ENCODE data around the gene STX17.
"Not testable (repeated sequence)": the region's sequence is repeated elsewhere in the genome, so short reads cannot be mapped to it uniquely, and the experiment has no call there.

STX17 gene

GRCh38 chr9:99906403-99907207 is at the start of gene STX17:
STX17 (plus strand) TSS chr9:99906654; CDS start chr9:99915240, 8,586 bp downstream.
- in situ Hi-C loops (cut with MboI; ENCODE audit: low pct_unique_long_range_greater_than_20kb, low sequenced_read_pairs): no loop called here
- peak; percentile 84 for DNase-seq

- DNase-seq; in situ Hi-C loops (cut with MboI; ENCODE audit: low pct_unique_long_range_greater_than_20kb, low sequenced_read_pairs): not testable (repeated sequence)
These were observed 48.9 kb upstream of the STX17 start for GRCh38 chr9:99857576-99857975.

GRCh38 chr9:99858087-99858486 is 48.4 kb upstream of the STX17 start:
- DNase-seq: no peak
- in situ Hi-C loops (cut with MboI; ENCODE audit: low pct_unique_long_range_greater_than_20kb, low sequenced_read_pairs): no loop called here

GRCh38 chr9:99859243-99859980 is 47.0 kb upstream of the STX17 start:
- DNase-seq: no peak
- in situ Hi-C loops (cut with MboI; ENCODE audit: low pct_unique_long_range_greater_than_20kb, low sequenced_read_pairs): no loop called here

- DNase-seq: no peak
These were observed 46.2 kb upstream of the STX17 start for GRCh38 chr9:99860266-99860665.

GRCh38 chr9:99863955-99864354 is 42.5 kb upstream of the STX17 start:
- DNase-seq: no peak
- in situ Hi-C loops (cut with MboI; ENCODE audit: low pct_unique_long_range_greater_than_20kb, low sequenced_read_pairs): no loop called here

More at GRCh38 chr9:99860266-99860665, 46.2 kb upstream of the STX17 start:
- in situ Hi-C loops (cut with MboI; ENCODE audit: low pct_unique_long_range_greater_than_20kb, low sequenced_read_pairs): no loop called here

- in situ Hi-C loops (cut with MboI; ENCODE audit: low pct_unique_long_range_greater_than_20kb, low sequenced_read_pairs): no loop called here
- DNase-seq: no peak
These were observed 40.1 kb upstream of the STX17 start for GRCh38 chr9:99866398-99866797.

GRCh38 chr9:99867536-99867935 is 38.9 kb upstream of the STX17 start:
- no peak for DNase-seq
- in situ Hi-C loops (cut with MboI; ENCODE audit: low pct_unique_long_range_greater_than_20kb, low sequenced_read_pairs): no loop called here

- in situ Hi-C loops (cut with MboI; ENCODE audit: low pct_unique_long_range_greater_than_20kb, low sequenced_read_pairs): no loop called here
- no peak for DNase-seq
These were observed 38.5 kb upstream of the STX17 start for GRCh38 chr9:99867968-99868367.

GRCh38 chr9:99868845-99869244 is 37.6 kb upstream of the STX17 start:
- DNase-seq: no peak
- in situ Hi-C loops (cut with MboI; ENCODE audit: low pct_unique_long_range_greater_than_20kb, low sequenced_read_pairs): no loop called here

- in situ Hi-C loops (cut with MboI; ENCODE audit: low pct_unique_long_range_greater_than_20kb, low sequenced_read_pairs): no loop called here
- DNase-seq: no peak
These were observed 36.3 kb upstream of the STX17 start for GRCh38 chr9:99870126-99870525.

GRCh38 chr9:99873531-99873930 is 32.9 kb upstream of the STX17 start:
- no peak for DNase-seq
- in situ Hi-C loops (cut with MboI; ENCODE audit: low pct_unique_long_range_greater_than_20kb, low sequenced_read_pairs): no loop called here

- DNase-seq: no peak
- in situ Hi-C loops (cut with MboI; ENCODE audit: low pct_unique_long_range_greater_than_20kb, low sequenced_read_pairs): no loop called here
These were observed 32.4 kb upstream of the STX17 start for GRCh38 chr9:99873943-99874584.

- peak; percentile 22 for DNase-seq
- in situ Hi-C loops (cut with MboI; ENCODE audit: low pct_unique_long_range_greater_than_20kb, low sequenced_read_pairs): no loop called here
These were observed 30.3 kb upstream of the STX17 start for GRCh38 chr9:99876190-99876589.

GRCh38 chr9:99878651-99879050 is 27.8 kb upstream of the STX17 start:
- in situ Hi-C loops (cut with MboI; ENCODE audit: low pct_unique_long_range_greater_than_20kb, low sequenced_read_pairs): no loop called here
- no peak for DNase-seq

GRCh38 chr9:99881769-99882168 is 24.7 kb upstream of the STX17 start:
- DNase-seq: no peak
- in situ Hi-C loops (cut with MboI; ENCODE audit: low pct_unique_long_range_greater_than_20kb, low sequenced_read_pairs): no loop called here

GRCh38 chr9:99885747-99886146 is 20.7 kb upstream of the STX17 start:
- DNase-seq: peak; percentile 28
- in situ Hi-C loops (cut with MboI; ENCODE audit: low pct_unique_long_range_greater_than_20kb, low sequenced_read_pairs): no loop called here

- in situ Hi-C loops (cut with MboI; ENCODE audit: low pct_unique_long_range_greater_than_20kb, low sequenced_read_pairs): no loop called here
- no peak for DNase-seq
These were observed 17.3 kb upstream of the STX17 start for GRCh38 chr9:99889120-99889519.

GRCh38 chr9:99894826-99895225 is 11.6 kb upstream of the STX17 start:
- in situ Hi-C loops (cut with MboI; ENCODE audit: low pct_unique_long_range_greater_than_20kb, low sequenced_read_pairs): no loop called here
- DNase-seq: no peak

GRCh38 chr9:99895510-99895909 is 10.9 kb upstream of the STX17 start:
- in situ Hi-C loops (cut with MboI; ENCODE audit: low pct_unique_long_range_greater_than_20kb, low sequenced_read_pairs): no loop called here
- no peak for DNase-seq

Measured in KBM-7 (cell line).